Hepatocyte (in vitro differentiated cells): ENCODE results near the gene KIF17.

Experiments used
- CTCF ChIP-seq: fragments of 200-600 bp; sonication (generic); IDR thresholded peaks from 2 replicates; pipeline ENCODE4 v1.5.1; 2016; ENCODE audit warnings: antibody characterized with exemption, mild to moderate bottlenecking; ENCODE audit not compliant: poor library complexity
- EZH2phosphoT487 ChIP-seq: fragments of 200-600 bp; sonication (generic); IDR thresholded peaks from one replicate; pipeline ENCODE4 v1.6.1; 2018; ENCODE audit warnings: antibody characterized with exemption, mild to moderate bottlenecking, low read depth, moderate library complexity; ENCODE audit not compliant: unreplicated experiment, severe bottlenecking

- TF ChIP-seq EZH2phosphoT487 (no peak), CTCF (no peak)
Observed at GRCh38 chr1:20619999-20620398, 97.8 kb downstream of the KIF17 start.
